Measurements from ENCODE around the gene MUC4.
"Not testable (repeated sequence)": the region's sequence is repeated elsewhere in the genome, so short reads cannot be mapped to it uniquely, and the experiment has no call there.

The MUC4 gene

DNA sequence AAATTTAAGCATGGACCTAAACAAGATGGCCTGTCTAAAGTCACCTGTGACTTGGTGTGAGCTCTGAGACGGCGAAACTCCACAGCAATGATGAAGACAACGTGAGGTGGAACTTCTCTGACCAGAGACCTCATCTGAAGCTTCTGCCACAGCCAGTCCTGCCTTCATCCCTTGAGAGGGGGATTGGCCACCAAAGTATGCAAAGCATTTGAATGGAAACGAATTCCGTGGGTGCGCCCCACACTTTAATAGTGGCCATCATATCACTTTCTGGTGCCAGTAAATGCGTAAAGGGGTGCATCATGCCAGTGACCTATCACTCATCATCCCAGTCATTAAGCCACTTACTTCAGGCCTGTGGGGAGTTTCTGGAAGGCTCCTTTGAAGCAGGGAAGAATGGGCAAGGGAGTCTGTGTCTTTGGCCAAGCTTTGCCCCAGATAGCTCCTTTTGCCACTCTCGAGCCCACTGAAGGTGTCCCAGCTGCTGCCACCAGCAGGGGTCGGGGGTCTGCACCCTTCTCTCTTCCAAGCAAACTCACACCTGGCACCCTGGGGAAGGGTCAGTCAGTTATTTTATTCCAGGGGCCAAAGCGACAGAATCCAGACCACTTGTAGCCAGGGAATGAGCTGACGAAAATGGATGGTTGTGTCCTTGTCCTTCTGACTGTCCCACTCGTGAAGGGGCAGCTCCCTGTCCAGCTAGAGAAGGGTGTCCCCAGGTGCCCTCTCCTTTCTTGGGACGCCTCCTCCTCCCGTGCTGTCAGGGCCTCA, 73.3 kb downstream of the MUC4 start:
- no peak for TF ChIP-seq MYC (IDR thresholded peaks at IDR 0.05; ENCODE audit: low read depth, low read length)
- TF ChIP-seq, protein P1, sequence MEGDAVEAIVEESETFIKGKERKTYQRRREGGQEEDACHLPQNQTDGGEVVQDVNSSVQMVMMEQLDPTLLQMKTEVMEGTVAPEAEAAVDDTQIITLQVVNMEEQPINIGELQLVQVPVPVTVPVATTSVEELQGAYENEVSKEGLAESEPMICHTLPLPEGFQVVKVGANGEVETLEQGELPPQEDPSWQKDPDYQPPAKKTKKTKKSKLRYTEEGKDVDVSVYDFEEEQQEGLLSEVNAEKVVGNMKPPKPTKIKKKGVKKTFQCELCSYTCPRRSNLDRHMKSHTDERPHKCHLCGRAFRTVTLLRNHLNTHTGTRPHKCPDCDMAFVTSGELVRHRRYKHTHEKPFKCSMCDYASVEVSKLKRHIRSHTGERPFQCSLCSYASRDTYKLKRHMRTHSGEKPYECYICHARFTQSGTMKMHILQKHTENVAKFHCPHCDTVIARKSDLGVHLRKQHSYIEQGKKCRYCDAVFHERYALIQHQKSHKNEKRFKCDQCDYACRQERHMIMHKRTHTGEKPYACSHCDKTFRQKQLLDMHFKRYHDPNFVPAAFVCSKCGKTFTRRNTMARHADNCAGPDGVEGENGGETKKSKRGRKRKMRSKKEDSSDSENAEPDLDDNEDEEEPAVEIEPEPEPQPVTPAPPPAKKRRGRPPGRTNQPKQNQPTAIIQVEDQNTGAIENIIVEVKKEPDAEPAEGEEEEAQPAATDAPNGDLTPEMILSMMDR (IDR thresholded peaks at IDR 0.05; ENCODE audit: low read depth, low read length): no peak
- no peak for TF ChIP-seq POLR2A (IDR thresholded peaks at IDR 0.05; ENCODE audit: extremely low read depth, insufficient read length)
- DNase-seq (ENCODE audit: low read depth): no peak
- no peak overlapping the region for H3K4me3 ChIP-seq (ENCODE audit: low read depth, low read length)

DNA sequence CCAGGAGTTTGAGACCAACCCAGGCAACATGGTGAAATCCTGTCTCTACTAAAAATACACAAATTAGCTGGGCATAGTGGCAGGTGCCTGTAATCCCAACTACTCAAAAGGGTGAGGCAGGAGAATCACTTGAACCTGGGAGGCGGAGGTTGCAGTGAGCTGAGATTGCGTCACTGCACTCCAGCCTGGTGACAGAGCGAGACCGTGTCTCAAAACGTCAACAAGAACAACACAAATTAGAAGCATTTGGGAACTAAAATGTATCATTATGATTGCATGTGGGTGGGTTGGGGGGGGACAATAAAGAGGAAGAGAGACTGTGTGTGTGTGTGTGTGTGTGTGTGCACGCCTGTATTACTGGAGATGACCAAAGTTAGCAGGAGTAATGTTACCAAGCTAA, 73.9 kb downstream of the MUC4 start:
- DNase-seq (ENCODE audit: low read depth); H3K4me3 ChIP-seq (ENCODE audit: low read depth, low read length): not testable (repeated sequence)

DNA sequence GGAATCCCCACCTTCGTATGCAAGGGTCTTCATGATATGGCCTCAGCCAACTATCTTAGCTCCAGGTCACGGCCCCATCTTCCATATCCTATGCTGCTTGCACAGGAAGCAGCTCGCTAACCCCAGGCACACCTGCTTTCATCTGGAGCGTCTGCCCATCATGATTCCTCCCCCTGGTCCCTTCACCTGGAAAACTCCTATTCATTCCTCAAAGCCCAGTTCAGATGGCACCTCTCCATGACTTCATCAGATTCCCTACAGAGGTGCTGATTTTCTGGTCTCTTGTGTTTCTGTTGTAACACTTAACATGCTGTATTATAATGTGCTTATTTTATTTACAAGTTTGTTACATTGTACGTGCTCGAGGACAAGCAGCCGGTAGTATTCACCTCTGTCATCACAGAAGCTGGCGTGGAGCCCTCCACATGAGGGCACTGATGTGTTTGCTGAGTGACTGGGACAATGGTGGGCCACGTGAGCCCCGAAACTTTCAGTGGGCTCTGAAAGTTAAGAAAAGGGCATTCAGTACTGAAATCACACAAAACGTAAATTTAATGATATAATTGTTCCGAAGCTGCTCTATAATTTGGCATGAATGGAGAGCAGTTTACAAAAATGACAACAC, 74.8 kb downstream of the MUC4 start:
- no peak for DNase-seq (ENCODE audit: low read depth)
- no peak for TF ChIP-seq MYC (IDR thresholded peaks at IDR 0.05; ENCODE audit: low read depth, low read length)
- no peak for TF ChIP-seq POLR2A (IDR thresholded peaks at IDR 0.05; ENCODE audit: extremely low read depth, insufficient read length)
- TF ChIP-seq, protein P2, sequence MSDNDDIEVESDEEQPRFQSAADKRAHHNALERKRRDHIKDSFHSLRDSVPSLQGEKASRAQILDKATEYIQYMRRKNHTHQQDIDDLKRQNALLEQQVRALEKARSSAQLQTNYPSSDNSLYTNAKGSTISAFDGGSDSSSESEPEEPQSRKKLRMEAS (IDR thresholded peaks at IDR 0.05; ENCODE audit: low read depth, low read length): no peak
- TF ChIP-seq, protein P1 (IDR thresholded peaks at IDR 0.05; ENCODE audit: low read depth, low read length): no peak
- no peak overlapping the region for H3K4me3 ChIP-seq (ENCODE audit: low read depth, low read length)

DNA sequence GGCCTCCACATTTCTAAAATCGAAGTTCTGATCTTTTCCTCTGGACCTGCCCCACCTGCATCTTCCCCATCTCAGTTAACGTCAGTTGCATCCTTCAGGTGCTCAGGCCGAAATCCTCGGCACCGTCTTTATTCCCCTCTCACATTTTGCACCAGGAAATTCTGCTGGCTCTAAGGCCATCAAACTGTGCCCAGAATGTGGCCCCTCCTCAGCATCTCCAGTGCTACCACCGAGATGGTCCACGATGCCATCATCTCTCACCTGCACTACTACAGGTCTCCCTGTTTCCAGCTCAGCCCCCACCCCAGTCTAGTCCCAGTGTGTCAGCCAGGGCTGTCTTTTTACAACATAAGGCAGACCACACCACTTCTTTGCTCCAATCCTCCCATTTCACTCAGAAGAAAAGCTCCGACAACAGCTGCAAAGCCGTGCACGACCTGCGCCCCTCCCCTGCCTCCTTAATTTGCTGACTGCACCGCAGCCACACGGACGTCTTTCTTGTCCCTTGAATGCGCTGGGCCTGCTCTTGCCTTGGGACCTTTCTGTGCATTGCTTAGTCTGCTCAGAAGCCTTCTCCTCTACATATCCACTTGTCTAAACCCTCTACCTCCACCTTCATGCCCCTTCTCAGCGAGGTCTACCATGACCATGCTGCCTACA, 76.6 kb downstream of the MUC4 start:
- TF ChIP-seq POLR2A (IDR thresholded peaks at IDR 0.05; ENCODE audit: extremely low read depth, insufficient read length) (no peak), MYC (IDR thresholded peaks at IDR 0.05; ENCODE audit: low read depth, low read length) (no peak)
- TF ChIP-seq, protein P1 (IDR thresholded peaks at IDR 0.05; ENCODE audit: low read depth, low read length): no peak
- TF ChIP-seq, protein P2 (IDR thresholded peaks at IDR 0.05; ENCODE audit: low read depth, low read length): no peak
- DNase-seq (ENCODE audit: low read depth): no peak
- H3K4me3 ChIP-seq (ENCODE audit: low read depth, low read length): no peak overlapping the region

DNA sequence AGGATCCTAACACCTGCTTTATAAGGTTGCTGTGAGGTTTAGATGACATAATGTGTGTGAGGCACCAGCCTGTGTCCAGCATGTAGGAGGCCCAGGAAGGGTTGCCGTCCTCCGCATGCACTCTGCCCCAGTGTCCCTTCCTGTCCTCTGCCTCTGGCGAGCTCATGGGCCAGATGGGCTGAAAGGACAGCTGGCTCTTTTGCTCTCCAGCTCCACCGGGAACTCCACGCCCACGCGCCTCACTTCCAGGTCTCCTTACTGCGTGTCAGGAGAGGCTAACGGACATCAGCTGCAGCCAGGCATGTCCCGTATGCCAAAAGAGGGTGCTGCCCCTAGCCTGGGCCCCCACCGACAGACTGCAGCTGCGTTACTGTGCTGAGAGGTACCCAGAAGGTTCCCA, 78.8 kb downstream of the MUC4 start:
- TF ChIP-seq MYC (IDR thresholded peaks at IDR 0.05; ENCODE audit: low read depth, low read length) (no peak), POLR2A (IDR thresholded peaks at IDR 0.05; ENCODE audit: extremely low read depth, insufficient read length) (no peak)
- TF ChIP-seq, protein P1 (IDR thresholded peaks at IDR 0.05; ENCODE audit: low read depth, low read length): no peak
- TF ChIP-seq, protein P2 (IDR thresholded peaks at IDR 0.05; ENCODE audit: low read depth, low read length): no peak
- no peak overlapping the region for H3K4me3 ChIP-seq (ENCODE audit: low read depth, low read length)
- no peak for DNase-seq (ENCODE audit: low read depth)

DNA sequence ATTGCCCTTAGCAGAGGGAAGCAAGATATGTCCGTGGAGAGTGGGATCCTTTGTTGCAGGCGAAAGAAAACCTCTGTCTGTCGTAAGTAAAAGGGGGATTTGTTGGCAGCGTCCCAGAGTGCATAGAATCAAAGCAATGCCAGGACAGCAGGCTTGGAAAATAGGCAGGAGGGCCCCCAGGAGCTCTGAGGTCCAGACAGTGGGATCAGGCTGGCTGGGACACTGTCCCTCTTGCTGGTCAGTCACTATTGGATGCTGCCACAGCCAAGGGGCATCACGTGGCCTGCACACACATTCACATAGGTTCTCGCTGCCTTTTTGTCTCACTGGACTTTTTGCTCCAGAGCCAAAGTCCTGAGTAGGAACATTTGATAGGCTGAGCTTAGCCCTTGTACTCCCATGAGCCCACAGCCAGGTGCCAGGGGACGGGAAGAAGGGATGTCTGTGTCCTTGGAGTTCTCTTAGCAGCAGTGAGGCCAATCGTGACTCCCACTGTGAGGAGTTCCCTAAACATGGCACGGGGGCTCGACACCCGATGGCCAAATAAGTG, 80.3 kb downstream of the MUC4 start:
- H3K4me3 ChIP-seq (ENCODE audit: low read depth, low read length): no peak overlapping the region
- DNase-seq (ENCODE audit: low read depth): no peak
- TF ChIP-seq, protein P1 (IDR thresholded peaks at IDR 0.05; ENCODE audit: low read depth, low read length): no peak
